Gastrocnemius medialis (tissue), 4 donors: ENCODE data around the gene FAXDC2.

ENCODE experiments used
- CTCF ChIP-seq, 5 experiments: fragments of 450-650 bp in 3 of 5; fragments of 200-600 bp in 2 of 5; sonication (generic) in 2 of 5; IDR thresholded peaks in 4 of 5; conservative IDR thresholded peaks in 1 of 5; 1 replicate in 4 of 5; 2 replicates in 1 of 5; pipeline ENCODE4 v1.5.1; 2016 to 2019; ENCODE audit warnings: antibody characterized with exemption in 5 of 5, mild to moderate bottlenecking in 3 of 5, moderate library complexity in 3 of 5
- POLR2A ChIP-seq, 2 donors: fragments of 450-650 bp; IDR thresholded peaks; one replicate each; pipeline ENCODE4 v1.6.1; 2017; ENCODE audit warnings: antibody characterized with exemption in 2 of 2, mild to moderate bottlenecking in 2 of 2, moderate library complexity in 2 of 2

DNA sequence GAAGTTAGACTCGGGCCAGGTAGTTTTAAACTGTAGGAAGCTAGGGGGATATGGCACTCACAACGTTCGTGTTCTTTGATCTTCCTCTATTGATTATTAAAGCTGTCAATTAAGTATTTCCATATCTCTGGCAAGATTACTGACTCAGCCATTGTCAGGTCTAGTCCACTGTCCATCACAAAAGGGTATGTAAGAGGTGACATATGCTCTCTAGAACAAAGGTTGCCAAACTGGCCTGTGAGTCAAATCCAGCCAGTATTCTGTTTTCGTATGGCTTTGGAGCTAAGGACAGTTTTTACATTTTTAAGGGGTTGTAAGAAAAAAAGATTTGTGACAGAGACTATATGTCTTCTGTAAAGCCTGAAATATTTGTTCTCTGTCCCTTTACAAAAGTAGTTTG lies 44.2 kb downstream of the FAXDC2 start:
- TF ChIP-seq CTCF (IDR thresholded peaks at IDR 0.05 in 4 of 5, conservative IDR thresholded peaks at IDR 0.05 in 1 of 5) (no peak), POLR2A (IDR thresholded peaks at IDR 0.05) (no peak)
